SU-DHL-6 (cell line): ENCODE results near the gene AACS.

ENCODE experiments used
- CTCF ChIP-seq: fragments of 200-600 bp; sonication (generic); IDR thresholded peaks from one replicate; pipeline ENCODE4 v1.5.1; 2017; ENCODE audit warnings: antibody characterized with exemption, mild to moderate bottlenecking, low read length, moderate library complexity; ENCODE audit not compliant: insufficient read depth, poor library complexity, severe bottlenecking
- EZH2phosphoT487 ChIP-seq: fragments of 200-600 bp; sonication (generic), shearing (Covaris generic); conservative IDR thresholded peaks from 2 replicates; pipeline ENCODE4 v1.6.1; 2018; ENCODE audit warnings: mild to moderate bottlenecking, antibody characterized with exemption, low read length, moderate library complexity, mixed read lengths

- TF ChIP-seq EZH2phosphoT487 (no peak), CTCF (no peak)
These were observed 95.2 kb downstream of the AACS start for GRCh38 chr12:125160281-125160955.
